Endothelial cell of umbilical vein (primary cell): ENCODE results near the gene NUP107. TPM values are rescaled to one million over a fixed set of nuclear protein-coding genes. Genes with fewer than 3 reads are reported as not detected.

Source experiments
- BruUV-seq: library from RNA; stranded (reverse); fragments of 400-500 nt; replicated peaks from 2 replicates; lab custom pipeline; 2021; lab: Mats Ljungman, UMichigan
- CTCF ChIA-PET: fragments of 300-600, 350-600 bp; sonication (Branson Sonifier 250); formaldehyde crosslinking; loops from one replicate; lab custom pipeline; 2021; ENCODE audit warnings: antibody characterized with exemption, inconsistent platforms; lab: Charles Lee
- POLR2A ChIA-PET: fragments of 300-600, 350-600 bp; sonication (Branson Sonifier 250); formaldehyde crosslinking; loops from one replicate; lab custom pipeline; 2021; ENCODE audit warnings: antibody characterized with exemption, inconsistent platforms; lab: Charles Lee
- DNase-seq: peaks from one replicate; pipeline ENCODE4 v3.0.0-alpha.2; 2011; ENCODE audit warnings: low read depth, low spot score
- FAIRE-seq: peaks from 2 replicates; lab custom pipeline; 2011; peaks lifted over from hg19 to GRCh38; lab: Jason Lieb, UNC
- H2AFZ ChIP-seq: 2 replicates; pipeline ENCODE4 v1.6.0; 2012; ENCODE audit warnings: low read depth, low read length, control low read depth, inconsistent platforms
- H3K27ac ChIP-seq: 2 replicates; pipeline ENCODE4 v1.5.1; 2011; ENCODE audit warnings: low read depth, mild to moderate bottlenecking, control low read depth, low read length, moderate library complexity; ENCODE audit not compliant: insufficient read depth
- H3K27me3 ChIP-seq, 2 experiments: 2 replicates each; pipeline versions ENCODE4 v1.6.0 to v1.6.1; 2011; ENCODE audit warnings: low read length in 2 of 2, mixed read lengths in 1 of 2; ENCODE audit not compliant: control insufficient read depth in 2 of 2, insufficient read depth in 2 of 2
- H3K36me3 ChIP-seq, 2 experiments: 2 replicates in 1 of 2; 3 replicates in 1 of 2; pipeline ENCODE4 v1.5.1; 2011; ENCODE audit warnings: low read length in 2 of 2, mild to moderate bottlenecking in 1 of 2, moderate library complexity in 1 of 2; ENCODE audit not compliant: control insufficient read depth in 2 of 2, insufficient read depth in 2 of 2; ENCODE audit errors: extremely low read depth in 1 of 2
- H3K4me1 ChIP-seq: 3 replicates; pipeline ENCODE4 v1.5.1; 2011; ENCODE audit warnings: mild to moderate bottlenecking, low read length; ENCODE audit not compliant: control insufficient read depth, insufficient read depth; ENCODE audit errors: extremely low read depth
- H3K4me2 ChIP-seq: 2 replicates; pipeline ENCODE4 v1.6.1; 2011; ENCODE audit warnings: low read length, control low read depth, mixed read lengths; ENCODE audit not compliant: insufficient read depth
- H3K4me3 ChIP-seq, 3 experiments: fragments of 200-600 bp in 1 of 3; sonication (generic), shearing (Covaris generic) in 1 of 3; replicated peaks in 1 of 3; 2 replicates each; pipeline ENCODE4 v1.5.1; 2011 to 2016; ENCODE audit warnings: control low read depth in 3 of 3, low read length in 3 of 3, mild to moderate bottlenecking in 2 of 3, inconsistent platforms in 1 of 3, low read depth in 1 of 3, moderate library complexity in 1 of 3; ENCODE audit not compliant: insufficient read depth in 1 of 3
- H3K79me2 ChIP-seq: 2 replicates; pipeline ENCODE4 v1.6.0; 2012; ENCODE audit warnings: low read length, inconsistent platforms; ENCODE audit not compliant: control insufficient read depth, insufficient read depth
- H3K9ac ChIP-seq: replicated peaks from 2 replicates; pipeline ENCODE3; 2011; ENCODE audit warnings: low read length, control low read depth; ENCODE audit not compliant: insufficient read depth; ENCODE audit errors: extremely low read depth
- H3K9me1 ChIP-seq: replicated peaks from 3 replicates; pipeline ENCODE4 v1.6.0; 2011; ENCODE audit warnings: mild to moderate bottlenecking, low read length; ENCODE audit not compliant: control insufficient read depth, insufficient read depth; ENCODE audit errors: extremely low read depth
- H3K9me3 ChIP-seq: replicated peaks from 2 replicates; pipeline ENCODE4 v1.5.1; 2012; ENCODE audit warnings: low read length, inconsistent platforms; ENCODE audit not compliant: control insufficient read depth, insufficient read depth
- H4K20me1 ChIP-seq: replicated peaks from 2 replicates; pipeline ENCODE3; 2011; ENCODE audit warnings: mild to moderate bottlenecking, low read length; ENCODE audit not compliant: control insufficient read depth, insufficient read depth; ENCODE audit errors: extremely low read depth
- EZH2 ChIP-seq: IDR thresholded peaks from 2 replicates; pipeline ENCODE4 v1.6.1; 2012; ENCODE audit warnings: borderline replicate concordance, low read depth, mild to moderate bottlenecking, moderate library complexity, low read length, inconsistent platforms; ENCODE audit not compliant: severe bottlenecking
- FOS ChIP-seq: IDR thresholded peaks from 2 replicates; pipeline ENCODE4 v1.6.1; 2011; ENCODE audit warnings: mild to moderate bottlenecking, low read length, moderate library complexity, borderline replicate concordance; ENCODE audit not compliant: insufficient read depth
- GATA2 ChIP-seq: IDR thresholded peaks from 2 replicates; pipeline ENCODE4 v1.7.0; 2011; ENCODE audit warnings: low read depth, mild to moderate bottlenecking, moderate library complexity, mixed read lengths, low read length; ENCODE audit not compliant: insufficient read length, insufficient read depth
- JUN ChIP-seq: IDR thresholded peaks from 2 replicates; pipeline ENCODE4 v1.6.1; 2011; ENCODE audit warnings: borderline replicate concordance, low read depth; ENCODE audit not compliant: insufficient read length, insufficient read depth
- MYC ChIP-seq: IDR thresholded peaks from one replicate; pipeline ENCODE4 v1.6.1; 2011; ENCODE audit warnings: mild to moderate bottlenecking, low read depth, low read length
- POLR2A ChIP-seq: IDR thresholded peaks from 2 replicates; pipeline ENCODE4 v1.6.1; 2012; ENCODE audit warnings: low read depth, mild to moderate bottlenecking, control low read depth, low read length
- POLR2AphosphoS5 ChIP-seq: IDR thresholded peaks from 2 replicates; pipeline ENCODE4 v1.6.1; 2012; ENCODE audit warnings: low read depth, mild to moderate bottlenecking, control low read depth, low read length, moderate library complexity; ENCODE audit not compliant: insufficient read depth
- dilution Hi-C: fragments of 300-500 bp; cut with MboI; formaldehyde crosslinking; loops from one replicate; pipeline ENCODE4 v1.15.0; 2019; ENCODE audit warnings: low sequenced_read_pairs; ENCODE audit not compliant: extremely low pct_ligation_motif_present
- intact Hi-C: fragments of 100-400 bp; cut with micrococcal nuclease; formaldehyde crosslinking; loops from one replicate; pipeline ENCODE4 v1.10.0; 2022
- polyA plus RNA-seq, 4 experiments: library from polyadenylated mRNA; depleted of rRNA in 3 of 4; stranded (reverse) in 3 of 4; unstranded in 1 of 4; fragments of >200 nt; gene quantifications; 2 replicates each; pipeline versions ENCODE4 v1.2.1 to v1.2.3, GENCODE V29; 2011 to 2012; ENCODE audit warnings: missing spikeins in 1 of 4
- total RNA-seq: library from RNA; stranded (reverse); gene quantifications from 2 replicates; pipeline ENCODE4 v1.2.3, GENCODE V29; 2021
- TF ChIP-seq, protein P1 (sequence below): IDR thresholded peaks from 2 replicates; pipeline ENCODE4 v1.6.1; 2011; ENCODE audit not compliant: insufficient read depth, insufficient read length
- TF ChIP-seq, protein P2 (sequence below), 2 donors: IDR thresholded peaks; 1 replicate in 1 of 2; 2 replicates in 1 of 2; pipeline ENCODE4 v1.5.1; 2011; ENCODE audit warnings: low read length in 2 of 2, mild to moderate bottlenecking in 2 of 2, moderate library complexity in 2 of 2, control low read depth in 1 of 2, inconsistent platforms in 1 of 2, low read depth in 1 of 2; ENCODE audit not compliant: insufficient read depth in 1 of 2; ENCODE audit errors: extremely low read depth in 1 of 2

NUP107 gene
- total and polyA plus RNA-seq, 2 donors (not counting 3 experiments of a cell fraction or from before 2014, with no cell fraction given) = 24.0 to 78.7 TPM

DNA sequence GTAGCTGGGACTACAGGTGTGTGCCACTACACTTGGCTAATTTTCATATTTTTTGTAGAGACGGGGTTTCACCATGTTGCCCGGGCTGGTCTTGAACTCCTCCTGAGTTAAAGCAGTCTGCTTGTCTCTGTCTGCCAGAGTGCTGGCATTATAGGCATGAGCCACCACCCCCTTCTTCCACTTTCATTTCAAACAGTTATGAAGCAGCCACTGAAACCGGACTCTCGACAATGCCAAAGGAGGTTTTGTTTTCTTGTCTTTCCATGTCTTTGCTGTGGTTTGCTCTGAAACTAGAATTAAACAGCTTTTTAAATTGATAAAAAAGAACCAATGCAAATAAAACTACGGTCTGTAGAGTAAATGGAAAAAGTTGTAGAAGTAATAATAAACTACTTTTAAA is 45.6 kb upstream of the NUP107 start:
- no peaks in the 10 kb centered on the region for H3K27me3 ChIP-seq
- FAIRE-seq (no peak), DNase-seq (no peak)
- H3K27ac ChIP-seq = no peak overlapping the region
- H3K79me2 ChIP-seq = peaks cover 98% of the 10 kb centered on the region
- TF ChIP-seq FOS (no peak), GATA2 (no peak), MYC (no peak), EZH2 (no peak), JUN (no peak), POLR2AphosphoS5 (no peak), POLR2A (no peak)
- TF ChIP-seq, protein P1, sequence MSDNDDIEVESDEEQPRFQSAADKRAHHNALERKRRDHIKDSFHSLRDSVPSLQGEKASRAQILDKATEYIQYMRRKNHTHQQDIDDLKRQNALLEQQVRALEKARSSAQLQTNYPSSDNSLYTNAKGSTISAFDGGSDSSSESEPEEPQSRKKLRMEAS = no peak
- TF ChIP-seq, protein P2, sequence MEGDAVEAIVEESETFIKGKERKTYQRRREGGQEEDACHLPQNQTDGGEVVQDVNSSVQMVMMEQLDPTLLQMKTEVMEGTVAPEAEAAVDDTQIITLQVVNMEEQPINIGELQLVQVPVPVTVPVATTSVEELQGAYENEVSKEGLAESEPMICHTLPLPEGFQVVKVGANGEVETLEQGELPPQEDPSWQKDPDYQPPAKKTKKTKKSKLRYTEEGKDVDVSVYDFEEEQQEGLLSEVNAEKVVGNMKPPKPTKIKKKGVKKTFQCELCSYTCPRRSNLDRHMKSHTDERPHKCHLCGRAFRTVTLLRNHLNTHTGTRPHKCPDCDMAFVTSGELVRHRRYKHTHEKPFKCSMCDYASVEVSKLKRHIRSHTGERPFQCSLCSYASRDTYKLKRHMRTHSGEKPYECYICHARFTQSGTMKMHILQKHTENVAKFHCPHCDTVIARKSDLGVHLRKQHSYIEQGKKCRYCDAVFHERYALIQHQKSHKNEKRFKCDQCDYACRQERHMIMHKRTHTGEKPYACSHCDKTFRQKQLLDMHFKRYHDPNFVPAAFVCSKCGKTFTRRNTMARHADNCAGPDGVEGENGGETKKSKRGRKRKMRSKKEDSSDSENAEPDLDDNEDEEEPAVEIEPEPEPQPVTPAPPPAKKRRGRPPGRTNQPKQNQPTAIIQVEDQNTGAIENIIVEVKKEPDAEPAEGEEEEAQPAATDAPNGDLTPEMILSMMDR (IDR thresholded peaks at IDR 0.05; ENCODE audit: extremely low read depth in 1 of 2, insufficient read depth in 1 of 2, low read depth in 1 of 2, low read length in 2 of 2) = no peak
- ChIA-PET CTCF (interaction anchor here (2.0 kb wide), 1 partner anchor 282 kb away, joined by 6 read pairs; no protein-coding TSS in a partner anchor), POLR2A (no interaction called here)
- H3K9me1 ChIP-seq = no peaks in the 10 kb centered on the region
- intact Hi-C loops (no loop called here), dilution Hi-C loops (no loop called here)
- no TSS peak for BruUV-seq
- no peak overlapping the region for H2AFZ ChIP-seq
- H3K36me3 ChIP-seq = no peaks in the 10 kb centered on the region
- H3K4me1 ChIP-seq = no peaks in the 10 kb centered on the region
- H3K4me2 ChIP-seq = no peak overlapping the region
- H3K4me3 ChIP-seq = no peak overlapping the region
- no peak overlapping the region for H3K9ac ChIP-seq
- H4K20me1 ChIP-seq = peaks cover 7% of the 10 kb centered on the region
- H3K9me3 ChIP-seq = no peaks in the 10 kb centered on the region
